Measurements from ENCODE around the gene DACT2. TPM values are rescaled to one million over a fixed set of nuclear protein-coding genes. Genes with fewer than 3 reads are reported as not detected.

Gene DACT2
- polyA plus RNA-seq, 1 donor, result 1.6 TPM

- DNase-seq (ENCODE audit: low read depth), result no peak
Measured at GRCh38 chr6:168265394-168265793, 54.2 kb downstream of the DACT2 start.

GRCh38 chr6:168264593-168265335 lies 54.8 kb downstream of the DACT2 start:
- no peak for DNase-seq (ENCODE audit: low read depth)

- DNase-seq (ENCODE audit: low read depth), result no peak
Measured at GRCh38 chr6:168263351-168263905, 56.1 kb downstream of the DACT2 start.

DNA sequence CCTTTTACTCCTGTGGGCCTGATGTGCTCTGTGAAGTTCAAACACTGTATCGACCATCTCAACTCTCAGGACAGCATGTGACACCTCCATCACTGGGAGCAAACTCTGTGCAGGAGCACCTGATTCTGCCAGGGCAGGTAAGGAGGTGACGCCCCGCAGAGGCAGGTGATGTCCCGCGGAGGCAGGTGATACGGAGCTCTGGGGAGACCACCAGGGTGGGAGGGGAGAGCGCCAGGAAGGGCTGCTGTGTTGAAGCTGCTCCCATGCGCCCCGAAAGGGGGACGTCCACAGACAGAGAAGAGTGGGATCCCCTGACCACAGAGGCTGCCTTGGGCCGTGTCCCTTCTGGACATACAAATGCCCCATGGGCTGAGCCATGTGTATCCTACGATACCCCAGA lies 58.3 kb downstream of the DACT2 start:
- DNase-seq (ENCODE audit: low read depth), result no peak

DNA sequence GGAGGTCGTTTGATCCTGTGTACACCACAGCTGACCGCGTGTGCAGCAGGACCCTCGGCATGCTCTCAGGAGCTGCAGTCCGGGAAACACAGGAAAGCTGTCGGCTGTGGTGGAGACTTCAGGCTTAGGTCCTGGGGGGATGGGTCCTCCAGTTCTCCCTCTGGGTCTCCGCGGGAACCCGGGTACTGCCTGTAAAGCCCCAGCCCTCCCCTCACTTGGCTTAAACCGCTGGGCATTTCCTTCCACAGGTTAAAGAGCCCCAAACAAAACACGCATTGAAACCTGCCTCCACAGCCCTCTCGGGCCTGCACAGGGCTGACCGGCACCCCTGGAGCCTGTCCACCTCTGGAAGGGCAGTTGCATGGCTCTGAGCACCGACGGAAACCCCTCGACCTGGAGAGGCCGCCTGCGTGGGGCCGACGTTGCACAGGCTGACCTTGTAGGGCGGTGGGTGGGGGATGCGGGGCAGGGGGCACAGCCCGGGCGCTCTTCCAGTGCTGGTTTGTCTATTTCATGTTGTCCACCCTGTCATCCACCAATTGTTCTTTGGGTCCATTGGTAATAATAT lies 59.1 kb downstream of the DACT2 start:
- no peak for DNase-seq (ENCODE audit: low read depth)

DNA sequence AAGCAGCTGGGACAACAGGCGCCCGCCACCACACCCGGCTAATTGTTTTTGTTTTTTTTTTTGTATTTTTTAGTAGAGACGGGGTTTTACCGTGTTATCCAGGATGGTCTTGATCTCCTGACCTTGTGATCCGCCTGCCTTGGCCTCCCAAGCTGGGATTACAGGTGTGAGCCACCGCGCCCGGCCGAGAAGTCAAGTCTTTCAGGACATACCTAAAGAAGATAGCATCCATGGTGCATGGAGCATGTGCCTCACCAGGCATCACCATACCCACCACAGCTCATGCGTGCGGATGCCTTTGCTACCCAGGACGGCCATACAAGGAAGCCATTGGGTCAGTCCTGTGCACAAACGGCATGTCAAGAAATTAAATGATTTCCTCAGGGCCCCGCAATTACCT lies 60.8 kb downstream of the DACT2 start:
- DNase-seq (ENCODE audit: low read depth), result no peak

DNA sequence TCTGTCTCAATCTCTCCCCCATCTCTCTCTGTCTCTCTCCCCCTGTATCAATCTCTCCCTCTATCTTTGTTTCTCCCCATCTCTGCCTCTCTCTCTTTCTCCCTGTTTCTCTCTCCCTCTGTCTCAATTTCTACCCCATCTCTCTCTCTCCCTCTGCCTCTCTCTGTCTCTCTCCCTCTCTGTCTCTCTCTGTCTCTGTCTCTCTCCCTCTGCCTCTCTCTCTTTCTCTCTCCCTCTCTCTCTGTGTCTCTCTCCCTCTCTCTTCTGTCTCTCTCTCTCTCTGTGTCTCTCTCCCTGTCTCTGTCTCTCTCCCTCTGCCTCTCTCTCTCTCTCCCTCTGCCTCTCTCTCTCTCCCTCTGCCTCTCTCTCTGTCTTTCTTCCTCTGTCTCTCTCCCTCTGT lies 62.6 kb downstream of the DACT2 start:
- no peak for DNase-seq (ENCODE audit: low read depth)

Other genes starting within 250 kb of the DACT2 start
- 0.24 TPM for gene FRMD1, start 240.6 kb downstream of the DACT2 start, polyA plus RNA-seq (ENCODE audit: insufficient read length)
- 74.8 TPM for gene SMOC2, start 121.4 kb upstream of the DACT2 start, polyA plus RNA-seq (ENCODE audit: insufficient read length)